ENCODE results near the gene MYL5.
A peak's percentile ranks its signal among the peaks of the same experiment; 100 is the strongest.

MYL5 gene

DNA sequence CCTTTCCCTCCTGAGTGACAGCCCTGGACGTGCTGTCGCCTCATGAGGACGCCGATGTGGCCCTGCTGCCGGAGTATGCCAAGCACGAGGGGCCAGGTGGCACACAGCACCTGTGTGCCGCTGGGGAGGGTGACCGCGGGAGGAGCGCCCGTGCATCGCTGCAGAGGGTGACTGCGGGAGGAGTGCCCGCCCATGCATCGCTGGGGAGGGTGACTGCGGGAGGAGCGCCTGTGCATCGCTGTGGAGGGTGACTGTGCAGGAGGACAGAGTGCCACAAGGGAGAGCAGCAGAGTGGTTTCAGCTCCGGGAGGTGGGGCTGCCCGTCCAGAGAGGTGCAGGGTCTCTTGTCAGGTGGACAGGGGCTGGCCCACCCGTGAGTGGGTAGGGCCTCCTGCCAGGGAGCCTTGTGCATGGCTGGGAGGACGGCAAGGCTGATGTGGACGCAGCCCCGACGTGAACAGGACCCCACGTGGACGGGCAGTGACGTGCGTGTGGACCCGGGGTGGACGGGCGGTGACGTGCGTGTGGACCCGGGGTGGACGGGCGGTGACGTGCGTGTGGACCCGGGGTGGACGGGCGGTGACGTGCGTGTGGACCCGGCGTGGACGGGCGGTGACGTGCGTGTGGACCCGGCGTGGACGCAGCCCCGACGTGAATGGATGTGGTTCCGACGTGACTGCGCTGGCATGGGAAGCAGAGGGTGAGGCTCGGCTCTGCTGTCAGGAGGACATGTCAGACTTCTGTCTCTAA is 45.9 kb downstream of the MYL5 start:
- POLR2A ChIA-PET, result no interaction called here
- H3K27ac ChIP-seq (ENCODE audit: extremely low read depth, low read depth, low read length), result no peak overlapping the region
- TF ChIP-seq KLF7 (tag by site-specific recombination; IDR thresholded peaks at IDR 0.05; ENCODE audit: borderline replicate concordance) (no peak), ZNF350 (tag by site-specific recombination; IDR thresholded peaks at IDR 0.05) (no peak), ZNF23 (tag by site-specific recombination; IDR thresholded peaks at IDR 0.05; ENCODE audit: borderline replicate concordance) (no peak), MZF1 (tag by site-specific recombination; IDR thresholded peaks at IDR 0.05; ENCODE audit: borderline replicate concordance) (no peak), ZNF654 (tag by site-specific recombination; IDR thresholded peaks at IDR 0.05; ENCODE audit: low read depth) (no peak), ZNF155 (tag by site-specific recombination; IDR thresholded peaks at IDR 0.05) (no peak)
- TF ChIP-seq, protein P1, sequence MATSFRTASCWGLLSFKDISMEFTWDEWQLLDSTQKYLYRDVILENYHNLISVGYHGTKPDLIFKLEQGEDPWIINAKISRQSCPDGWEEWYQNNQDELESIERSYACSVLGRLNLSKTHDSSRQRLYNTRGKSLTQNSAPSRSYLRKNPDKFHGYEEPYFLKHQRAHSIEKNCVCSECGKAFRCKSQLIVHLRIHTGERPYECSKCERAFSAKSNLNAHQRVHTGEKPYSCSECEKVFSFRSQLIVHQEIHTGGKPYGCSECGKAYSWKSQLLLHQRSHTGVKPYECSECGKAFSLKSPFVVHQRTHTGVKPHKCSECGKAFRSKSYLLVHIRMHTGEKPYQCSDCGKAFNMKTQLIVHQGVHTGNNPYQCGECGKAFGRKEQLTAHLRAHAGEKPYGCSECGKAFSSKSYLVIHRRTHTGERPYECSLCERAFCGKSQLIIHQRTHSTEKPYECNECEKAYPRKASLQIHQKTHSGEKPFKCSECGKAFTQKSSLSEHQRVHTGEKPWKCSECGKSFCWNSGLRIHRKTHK (tag by site-specific recombination; IDR thresholded peaks at IDR 0.05), result no peak
- TF ChIP-seq, protein P2, sequence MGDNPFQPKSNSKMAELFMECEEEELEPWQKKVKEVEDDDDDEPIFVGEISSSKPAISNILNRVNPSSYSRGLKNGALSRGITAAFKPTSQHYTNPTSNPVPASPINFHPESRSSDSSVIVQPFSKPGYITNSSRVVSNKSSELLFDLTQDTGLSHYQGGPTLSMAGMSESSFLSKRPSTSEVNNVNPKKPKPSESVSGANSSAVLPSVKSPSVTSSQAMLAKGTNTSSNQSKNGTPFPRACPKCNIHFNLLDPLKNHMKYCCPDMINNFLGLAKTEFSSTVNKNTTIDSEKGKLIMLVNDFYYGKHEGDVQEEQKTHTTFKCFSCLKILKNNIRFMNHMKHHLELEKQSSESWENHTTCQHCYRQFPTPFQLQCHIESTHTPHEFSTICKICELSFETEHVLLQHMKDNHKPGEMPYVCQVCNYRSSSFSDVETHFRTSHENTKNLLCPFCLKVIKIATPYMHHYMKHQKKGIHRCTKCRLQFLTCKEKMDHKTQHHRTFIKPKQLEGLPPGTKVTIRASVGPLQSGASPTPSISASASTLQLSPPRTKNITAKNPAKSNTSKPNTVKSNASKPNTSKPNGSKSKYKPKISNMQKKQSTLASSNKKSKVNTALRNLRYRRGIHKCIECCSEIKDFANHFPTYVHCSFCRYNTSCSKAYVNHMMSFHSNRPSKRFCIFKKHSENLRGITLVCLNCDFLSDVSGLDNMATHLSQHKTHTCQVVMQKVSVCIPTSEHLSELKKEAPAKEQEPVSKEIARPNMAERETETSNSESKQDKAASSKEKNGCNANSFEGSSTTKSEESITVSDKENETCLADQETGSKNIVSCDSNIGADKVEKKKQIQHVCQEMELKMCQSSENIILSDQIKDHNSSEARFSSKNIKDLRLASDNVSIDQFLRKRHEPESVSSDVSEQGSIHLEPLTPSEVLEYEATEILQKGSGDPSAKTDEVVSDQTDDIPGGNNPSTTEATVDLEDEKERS (tag by site-specific recombination; IDR thresholded peaks at IDR 0.05), result no peak
- CTCF ChIA-PET, result interaction anchor here (0.8 kb wide), 1 partner anchor 117 kb away, joined by 3 read pairs; no protein-coding TSS in a partner anchor
- no peak overlapping the region for H3K4me3 ChIP-seq (ENCODE audit: low read depth, low read length)
- no peaks in the 10 kb centered on the region for H3K9me3 ChIP-seq (ENCODE audit: control insufficient read depth, insufficient read depth, low read depth, low read length)
- H3K36me3 ChIP-seq (ENCODE audit: control insufficient read depth in 2 of 2, insufficient read depth in 1 of 2, low read length in 2 of 2), result peaks cover 0 to 30% of the 10 kb centered on the region in 2 experiments; a peak in 1 of 3 replicates
- no peaks in the 10 kb centered on the region for H3K4me1 ChIP-seq (ENCODE audit: control insufficient read depth, insufficient read depth, low read length)

DNA sequence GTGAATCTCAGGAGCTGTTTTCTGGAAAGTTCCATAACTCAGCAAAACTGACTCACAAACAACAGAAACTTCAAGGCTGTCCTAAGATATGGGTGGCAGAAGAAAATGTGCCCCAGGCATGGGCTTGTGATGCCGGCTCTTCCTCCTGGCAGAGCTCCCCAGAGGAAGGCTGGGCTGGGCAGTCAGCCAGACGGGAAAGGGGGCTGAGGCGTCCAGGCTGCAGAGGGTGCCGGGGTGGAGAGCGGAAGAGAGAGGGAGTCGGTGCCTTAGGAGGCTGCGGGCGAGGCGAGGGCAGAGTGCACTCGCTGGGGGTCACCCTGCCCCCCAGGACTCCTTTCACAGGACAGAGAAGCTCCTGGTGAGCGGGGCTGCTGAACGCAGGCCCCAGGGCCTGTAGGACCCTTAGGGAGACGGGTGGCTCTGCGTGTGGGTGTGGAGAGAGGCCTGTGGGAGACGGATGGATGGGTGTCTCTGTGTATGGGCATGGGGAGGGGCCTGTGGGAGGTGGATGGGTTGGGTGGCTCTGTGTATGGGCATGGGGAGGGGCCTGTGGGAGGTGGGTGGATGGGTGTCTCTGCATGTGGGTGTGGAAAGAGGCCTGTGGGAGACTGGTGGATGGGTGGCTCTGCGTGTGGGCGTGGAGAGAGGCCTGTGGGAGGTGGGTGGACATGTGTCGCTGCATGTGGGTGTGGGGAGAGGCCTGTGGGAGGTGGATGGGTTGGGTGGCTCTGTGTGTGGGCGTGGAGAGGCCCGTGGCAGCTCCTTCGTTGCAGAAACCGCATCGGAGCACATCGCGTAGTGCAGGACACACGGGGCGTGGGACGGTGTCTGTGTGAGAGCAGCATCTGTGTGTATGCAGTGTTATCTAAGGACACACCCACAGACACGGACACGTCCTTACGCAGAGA is 47.2 kb downstream of the MYL5 start:
- Histone ChIP-seq H3K27ac (ENCODE audit: extremely low read depth, low read depth, low read length) (no peak overlapping the region), H3K36me3 (ENCODE audit: control insufficient read depth in 2 of 2, insufficient read depth in 1 of 2, low read length in 2 of 2) (peaks cover 0 to 30% of the 10 kb centered on the region in 2 experiments; a peak in 1 of 3 replicates), H3K4me1 (ENCODE audit: control insufficient read depth, insufficient read depth, low read length) (0 out of 2 replicates have a peak, but pooled peaks cover 3% of the 10 kb centered on the region), H3K9me3 (ENCODE audit: control insufficient read depth, insufficient read depth, low read depth, low read length) (no peaks in the 10 kb centered on the region), H3K4me3 (ENCODE audit: low read depth, low read length) (no peak overlapping the region)
- TF ChIP-seq KLF1 (tag by site-specific recombination; IDR thresholded peaks at IDR 0.05) (peak; percentile 98), EGR2 (tag by site-specific recombination; IDR thresholded peaks at IDR 0.05; ENCODE audit: low read depth) (peak; percentile 99), ZNF132 (tag by site-specific recombination; IDR thresholded peaks at IDR 0.05; ENCODE audit: borderline replicate concordance) (no peak), ZFHX2 (tag by site-specific recombination; conservative IDR thresholded peaks at IDR 0.05) (peak; percentile 99), GLIS2 (tag by site-specific recombination; IDR thresholded peaks at IDR 0.05) (peak; percentile 54)
- TF ChIP-seq, protein P3, sequence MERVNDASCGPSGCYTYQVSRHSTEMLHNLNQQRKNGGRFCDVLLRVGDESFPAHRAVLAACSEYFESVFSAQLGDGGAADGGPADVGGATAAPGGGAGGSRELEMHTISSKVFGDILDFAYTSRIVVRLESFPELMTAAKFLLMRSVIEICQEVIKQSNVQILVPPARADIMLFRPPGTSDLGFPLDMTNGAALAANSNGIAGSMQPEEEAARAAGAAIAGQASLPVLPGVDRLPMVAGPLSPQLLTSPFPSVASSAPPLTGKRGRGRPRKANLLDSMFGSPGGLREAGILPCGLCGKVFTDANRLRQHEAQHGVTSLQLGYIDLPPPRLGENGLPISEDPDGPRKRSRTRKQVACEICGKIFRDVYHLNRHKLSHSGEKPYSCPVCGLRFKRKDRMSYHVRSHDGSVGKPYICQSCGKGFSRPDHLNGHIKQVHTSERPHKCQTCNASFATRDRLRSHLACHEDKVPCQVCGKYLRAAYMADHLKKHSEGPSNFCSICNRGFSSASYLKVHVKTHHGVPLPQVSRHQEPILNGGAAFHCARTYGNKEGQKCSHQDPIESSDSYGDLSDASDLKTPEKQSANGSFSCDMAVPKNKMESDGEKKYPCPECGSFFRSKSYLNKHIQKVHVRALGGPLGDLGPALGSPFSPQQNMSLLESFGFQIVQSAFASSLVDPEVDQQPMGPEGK (tag by site-specific recombination; IDR thresholded peaks at IDR 0.05), result no peak
- CTCF ChIA-PET, result no interaction called here
- POLR2A ChIA-PET, result no interaction called here

Measured in HEK293 (cell line).